ENCODE measurements around the gene ZNF33B. TPM values are rescaled to one million over a fixed set of nuclear protein-coding genes. Genes with fewer than 3 reads are reported as not detected.
A peak's percentile ranks its signal among the peaks of the same experiment; 100 is the strongest.

Gene ZNF33B
- total and polyA plus RNA-seq, 9 of the 15 experiments (the other 6 are each of a cell fraction or from before 2014, with no cell fraction given) = 6.9 to 23.9 (median 15.4) TPM

- TF ChIP-seq, protein P1, sequence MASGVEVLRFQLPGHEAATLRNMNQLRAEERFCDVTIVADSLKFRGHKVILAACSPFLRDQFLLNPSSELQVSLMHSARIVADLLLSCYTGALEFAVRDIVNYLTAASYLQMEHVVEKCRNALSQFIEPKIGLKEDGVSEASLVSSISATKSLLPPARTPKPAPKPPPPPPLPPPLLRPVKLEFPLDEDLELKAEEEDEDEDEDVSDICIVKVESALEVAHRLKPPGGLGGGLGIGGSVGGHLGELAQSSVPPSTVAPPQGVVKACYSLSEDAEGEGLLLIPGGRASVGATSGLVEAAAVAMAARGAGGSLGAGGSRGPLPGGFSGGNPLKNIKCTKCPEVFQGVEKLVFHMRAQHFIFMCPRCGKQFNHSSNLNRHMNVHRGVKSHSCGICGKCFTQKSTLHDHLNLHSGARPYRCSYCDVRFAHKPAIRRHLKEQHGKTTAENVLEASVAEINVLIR (CRISPR knock-in tag; IDR thresholded peaks at IDR 0.05) = 0 out of 2 replicates have a peak, but pooled peaks have one; percentile 53
- TF ChIP-seq LCOR (CRISPR knock-in tag; IDR thresholded peaks at IDR 0.05) (peak; percentile 20; the same call in 1 of the 2 replicates), CCAR2 (IDR thresholded peaks at IDR 0.05; ENCODE audit: low read depth, low read length) (no peak), GTF2A2 (tag; IDR thresholded peaks at IDR 0.05) (no peak), FOXJ2 (tag; IDR thresholded peaks at IDR 0.05) (peak; percentile 84), HDAC3 (IDR thresholded peaks at IDR 0.05; ENCODE audit: borderline replicate concordance, partially characterized antibody) (no peak), GTF3C2 (IDR thresholded peaks at IDR 0.05; ENCODE audit: borderline replicate concordance, extremely low read depth, insufficient read length) (no peak), CGGBP1 (CRISPR knock-in tag; IDR thresholded peaks at IDR 0.05) (no peak), STAG1 (CRISPR knock-in tag; IDR thresholded peaks at IDR 0.05; ENCODE audit: borderline replicate concordance) (no peak), SUPT5H (IDR thresholded peaks at IDR 0.05) (peak; percentile 71), RNF2 (IDR thresholded peaks at IDR 0.05) (no peak), ZNF232 (CRISPR knock-in tag; IDR thresholded peaks at IDR 0.05) (no peak), ZNF324 (CRISPR knock-in tag; IDR thresholded peaks at IDR 0.05) (no peak), ATF7 (IDR thresholded peaks at IDR 0.05) (peak; percentile 74), BMI1 (IDR thresholded peaks at IDR 0.05; ENCODE audit: low read length) (no peak), TAF9B (IDR thresholded peaks at IDR 0.05; ENCODE audit: partially characterized antibody) (no peak), MYNN (IDR thresholded peaks at IDR 0.05) (no peak), MYNN (CRISPR knock-in tag; IDR thresholded peaks at IDR 0.05) (no peak), MEIS2 (IDR thresholded peaks at IDR 0.05; ENCODE audit: partially characterized antibody) (peak; percentile 77), TCF7L2 (IDR thresholded peaks at IDR 0.05; ENCODE audit: low read depth, low read length) (0 out of 2 replicates have a peak, but pooled peaks have one; percentile 18), LEF1 (IDR thresholded peaks at IDR 0.05) (no peak), ETV5 (CRISPR knock-in tag; IDR thresholded peaks at IDR 0.05; ENCODE audit: low read depth) (peak; percentile 42; the same call in 1 of the 2 replicates), GABPA (tag; conservative IDR thresholded peaks at IDR 0.05; ENCODE audit: low read depth) (peak; percentile 49), TARDBP (IDR thresholded peaks at IDR 0.05) (no peak), PML (IDR thresholded peaks at IDR 0.05; ENCODE audit: low read length) (no peak; the same call in 1 of the 2 replicates)
- TF ChIP-seq, protein P2, sequence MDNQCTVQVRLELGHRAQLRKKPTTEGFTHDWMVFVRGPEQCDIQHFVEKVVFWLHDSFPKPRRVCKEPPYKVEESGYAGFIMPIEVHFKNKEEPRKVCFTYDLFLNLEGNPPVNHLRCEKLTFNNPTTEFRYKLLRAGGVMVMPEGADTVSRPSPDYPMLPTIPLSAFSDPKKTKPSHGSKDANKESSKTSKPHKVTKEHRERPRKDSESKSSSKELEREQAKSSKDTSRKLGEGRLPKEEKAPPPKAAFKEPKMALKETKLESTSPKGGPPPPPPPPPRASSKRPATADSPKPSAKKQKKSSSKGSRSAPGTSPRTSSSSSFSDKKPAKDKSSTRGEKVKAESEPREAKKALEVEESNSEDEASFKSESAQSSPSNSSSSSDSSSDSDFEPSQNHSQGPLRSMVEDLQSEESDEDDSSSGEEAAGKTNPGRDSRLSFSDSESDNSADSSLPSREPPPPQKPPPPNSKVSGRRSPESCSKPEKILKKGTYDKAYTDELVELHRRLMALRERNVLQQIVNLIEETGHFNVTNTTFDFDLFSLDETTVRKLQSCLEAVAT (IDR thresholded peaks at IDR 0.05) = no peak
Observed at GRCh38 chr10:42552188-42553063, 85.9 kb downstream of the ZNF33B start (continued).
